HEK293 (cell line): ENCODE measurements around the gene MESD.

Source experiments
- CTCF ChIA-PET: fragments of 350-600 bp; formaldehyde crosslinking; extraction: SDS; loops from one replicate; lab custom pipeline; 2021; ENCODE audit warnings: antibody characterized with exemption; lab: Yijun Ruan, JAX
- POLR2A ChIA-PET: fragments of 300-600 bp; formaldehyde crosslinking; extraction: SDS; loops from one replicate; lab custom pipeline; 2020; ENCODE audit warnings: antibody characterized with exemption, inconsistent platforms; lab: Yijun Ruan, JAX
- H3K27ac ChIP-seq: fragments of 200-500 bp; sonication (Bioruptor generic); 2 replicates; pipeline ENCODE4 v1.5.1; 2014; ENCODE audit warnings: low read depth, low read length, control low read depth, inconsistent platforms; ENCODE audit errors: extremely low read depth
- H3K36me3 ChIP-seq, 2 experiments: fragments of 200-500 bp in 1 of 2; sonication (Bioruptor generic) in 1 of 2; 1 replicate in 1 of 2; 2 replicates in 1 of 2; pipeline ENCODE4 v1.5.1; 2014 to 2017; ENCODE audit warnings: inconsistent platforms in 2 of 2, low read length in 2 of 2; ENCODE audit not compliant: control insufficient read depth in 2 of 2, insufficient read depth in 1 of 2
- H3K4me1 ChIP-seq: fragments of 200-500 bp; sonication (Bioruptor generic); 2 replicates; pipeline ENCODE4 v1.5.1; 2014; ENCODE audit warnings: mild to moderate bottlenecking, low read length, inconsistent platforms; ENCODE audit not compliant: control insufficient read depth, insufficient read depth
- H3K4me3 ChIP-seq: 2 replicates; pipeline ENCODE4 v1.5.1; 2011; ENCODE audit warnings: low read depth, mild to moderate bottlenecking, control low read depth, low read length, moderate library complexity
- H3K9me3 ChIP-seq: fragments of 200-500 bp; sonication (Bioruptor generic); 2 replicates; pipeline ENCODE4 v1.5.1; 2014; ENCODE audit warnings: low read depth, low read length, inconsistent platforms; ENCODE audit not compliant: control insufficient read depth, insufficient read depth
- KLF1 ChIP-seq: fragments of 450-650 bp; formaldehyde crosslinking; IDR thresholded peaks from 2 replicates; pipeline ENCODE4 v1.5.1; 2016; ENCODE audit warnings: missing biosample characterization, missing genetic modification characterization
- KLF16 ChIP-seq: fragments of 450-650 bp; formaldehyde crosslinking; IDR thresholded peaks from 2 replicates; pipeline ENCODE4 v1.5.1; 2017; ENCODE audit warnings: missing biosample characterization, missing genetic modification characterization
- SP2 ChIP-seq: fragments of 450-650 bp; formaldehyde crosslinking; IDR thresholded peaks from 2 replicates; pipeline ENCODE4 v1.5.1; 2016; ENCODE audit warnings: missing biosample characterization, missing genetic modification characterization
- SP7 ChIP-seq: fragments of 450-650 bp; formaldehyde crosslinking; IDR thresholded peaks from 2 replicates; pipeline ENCODE4 v1.5.1; 2016; ENCODE audit warnings: missing biosample characterization, missing genetic modification characterization
- TRIM28 ChIP-seq: IDR thresholded peaks from 2 replicates; pipeline ENCODE4 v1.6.1; 2011; ENCODE audit warnings: low read length, control low read depth, borderline replicate concordance
- ZBTB8A ChIP-seq: fragments of 450-650 bp; formaldehyde crosslinking; IDR thresholded peaks from 2 replicates; pipeline ENCODE4 v1.5.1; 2016; ENCODE audit warnings: missing biosample characterization, missing genetic modification characterization
- ZEB2 ChIP-seq: fragments of 450-650 bp; formaldehyde crosslinking; IDR thresholded peaks from 2 replicates; pipeline ENCODE4 v1.5.1; 2016; ENCODE audit warnings: missing biosample characterization, missing genetic modification characterization
- ZFHX2 ChIP-seq: fragments of 450-650 bp; formaldehyde crosslinking; conservative IDR thresholded peaks from 2 replicates; pipeline ENCODE4 v1.5.1; 2016; ENCODE audit warnings: missing biosample characterization, missing genetic modification characterization
- ZNF121 ChIP-seq: fragments of 450-650 bp; formaldehyde crosslinking; IDR thresholded peaks from 2 replicates; pipeline ENCODE4 v1.5.1; 2016; ENCODE audit warnings: missing biosample characterization, missing genetic modification characterization
- ZNF184 ChIP-seq: fragments of 450-650 bp; IDR thresholded peaks from 2 replicates; pipeline ENCODE4 v1.5.1; 2018; ENCODE audit warnings: missing biosample characterization, mild to moderate bottlenecking, missing genetic modification characterization
- ZNF2 ChIP-seq: fragments of 450-650 bp; formaldehyde crosslinking; IDR thresholded peaks from 2 replicates; pipeline ENCODE4 v1.5.1; 2016; ENCODE audit warnings: missing biosample characterization, missing genetic modification characterization
- ZNF223 ChIP-seq: fragments of 450-650 bp; formaldehyde crosslinking; IDR thresholded peaks from 2 replicates; pipeline ENCODE4 v1.5.1; 2016; ENCODE audit warnings: missing biosample characterization, missing genetic modification characterization
- ZNF23 ChIP-seq: fragments of 450-650 bp; formaldehyde crosslinking; IDR thresholded peaks from 2 replicates; pipeline ENCODE4 v1.5.1; 2016; ENCODE audit warnings: missing biosample characterization, missing genetic modification characterization, borderline replicate concordance
- ZNF423 ChIP-seq: fragments of 450-650 bp; formaldehyde crosslinking; IDR thresholded peaks from 2 replicates; pipeline ENCODE4 v1.5.1; 2016; ENCODE audit warnings: missing biosample characterization, missing genetic modification characterization
- ZNF501 ChIP-seq: fragments of 450-650 bp; formaldehyde crosslinking; IDR thresholded peaks from 2 replicates; pipeline ENCODE4 v1.5.1; 2016; ENCODE audit warnings: missing biosample characterization, missing genetic modification characterization
- ZNF548 ChIP-seq: fragments of 450-650 bp; formaldehyde crosslinking; IDR thresholded peaks from 2 replicates; pipeline ENCODE4 v1.5.1; 2016; ENCODE audit warnings: missing biosample characterization, missing genetic modification characterization
- ZNF660 ChIP-seq: fragments of 450-650 bp; IDR thresholded peaks from 2 replicates; pipeline ENCODE4 v1.5.1; 2018; ENCODE audit warnings: missing biosample characterization, mild to moderate bottlenecking, missing genetic modification characterization
- ZNF830 ChIP-seq: fragments of 450-650 bp; IDR thresholded peaks from 2 replicates; pipeline ENCODE4 v1.5.0; 2018; ENCODE audit warnings: missing biosample characterization, missing genetic modification characterization, low read depth, mild to moderate bottlenecking, moderate library complexity
- ZSCAN30 ChIP-seq: fragments of 450-650 bp; IDR thresholded peaks from 2 replicates; pipeline ENCODE4 v1.5.1; 2018; ENCODE audit warnings: missing biosample characterization, mild to moderate bottlenecking, missing genetic modification characterization, moderate library complexity
- TF ChIP-seq, protein P1 (sequence below): fragments of 450-650 bp; formaldehyde crosslinking; IDR thresholded peaks from 2 replicates; pipeline ENCODE4 v1.5.1; 2017; ENCODE audit warnings: missing biosample characterization, missing genetic modification characterization
- TF ChIP-seq, protein P2 (sequence below): fragments of 450-650 bp; formaldehyde crosslinking; IDR thresholded peaks from 2 replicates; pipeline ENCODE4 v1.5.1; 2016; ENCODE audit warnings: missing biosample characterization, missing genetic modification characterization
- TF ChIP-seq, protein P3 (sequence below): fragments of 450-650 bp; formaldehyde crosslinking; IDR thresholded peaks from 2 replicates; pipeline ENCODE4 v1.5.1; 2016; ENCODE audit warnings: missing biosample characterization, missing genetic modification characterization, borderline replicate concordance
- TF ChIP-seq, protein P4 (sequence below): fragments of 450-650 bp; formaldehyde crosslinking; IDR thresholded peaks from 2 replicates; pipeline ENCODE4 v1.5.1; 2016; ENCODE audit warnings: missing biosample characterization, missing genetic modification characterization
- TF ChIP-seq, protein P5 (sequence below): fragments of 450-650 bp; formaldehyde crosslinking; IDR thresholded peaks from 2 replicates; pipeline ENCODE4 v1.5.1; 2017; ENCODE audit warnings: missing biosample characterization, missing genetic modification characterization

The MESD gene

DNA sequence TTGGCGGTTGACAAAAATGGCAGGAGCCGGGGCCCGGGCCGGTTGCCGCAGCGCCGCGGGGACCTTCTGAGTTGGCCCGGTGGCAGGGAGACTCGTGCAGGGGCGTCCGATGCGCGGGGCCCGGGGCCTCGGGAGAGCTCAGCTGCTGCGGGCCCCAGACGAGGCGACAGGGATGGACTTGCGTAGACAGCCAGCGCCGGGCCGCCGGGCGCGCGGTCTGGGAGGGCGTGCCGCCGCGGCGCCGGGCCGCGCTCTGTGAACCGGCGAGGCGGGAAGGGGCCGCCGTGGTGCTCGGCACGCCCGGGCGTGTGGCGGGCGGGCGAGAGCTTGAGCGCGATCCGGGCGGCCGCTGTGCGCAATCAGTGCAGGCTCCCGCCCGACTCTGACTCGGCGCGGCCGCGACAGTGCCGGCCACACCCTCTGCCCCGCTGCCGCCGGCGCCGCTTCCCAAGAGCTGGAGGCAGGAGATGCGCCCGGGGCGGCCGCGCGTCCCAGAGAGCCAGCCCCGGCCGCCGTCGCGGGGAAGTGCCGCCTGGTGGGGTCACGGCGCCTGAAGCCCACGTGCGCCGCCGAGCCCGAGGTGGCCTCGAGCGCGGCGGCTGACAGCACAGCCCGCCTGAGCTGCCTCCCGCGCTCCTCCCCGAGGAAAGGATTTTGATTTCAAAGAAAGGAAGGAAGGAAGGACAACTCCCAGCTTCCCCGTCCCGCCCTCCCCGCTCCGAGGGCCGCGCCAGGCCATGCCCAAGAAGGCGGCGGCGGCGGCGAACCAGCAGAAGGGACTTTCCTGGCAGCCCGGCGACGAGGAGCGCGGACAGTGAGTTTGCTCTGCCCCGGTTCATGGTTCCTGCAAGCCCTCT lies 11.8 kb upstream of the MESD start (continued):
- TF ChIP-seq KLF16 (tag by site-specific recombination), result no peak

DNA sequence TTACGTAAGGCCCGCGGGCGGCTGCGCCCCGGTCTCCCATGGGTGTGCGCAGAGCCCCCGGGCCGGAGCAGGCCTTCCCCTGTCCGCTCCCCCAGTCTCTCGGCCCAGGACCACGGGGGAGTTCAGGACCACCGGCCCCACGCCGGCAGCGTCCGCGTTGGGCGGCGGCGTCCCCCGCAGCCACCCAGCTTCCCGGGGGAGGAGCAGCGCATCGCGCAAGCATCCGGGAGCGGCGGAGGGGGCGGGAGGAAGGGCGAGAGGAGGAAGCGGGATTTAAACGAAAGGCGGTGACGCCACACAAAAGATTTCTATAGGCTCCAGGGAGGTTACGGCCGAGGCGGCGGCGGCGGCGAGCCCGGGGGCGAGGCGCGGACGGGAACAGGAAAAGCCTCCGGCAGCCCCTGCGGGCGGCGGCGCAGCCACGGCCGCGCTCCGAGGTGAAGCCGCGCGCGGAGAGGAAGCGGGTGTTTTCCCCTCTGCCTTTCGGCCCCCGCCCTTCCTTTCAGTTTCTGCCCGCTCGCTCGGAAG lies 11.1 kb upstream of the MESD start, which contains the start of gene TLNRD1:
Gene TLNRD1 (plus strand): TSS at position 300 of the 528 bp plus-strand sequence. CDS start 1,349 bp downstream, outside the sequence.
- no peaks in the 10 kb centered on the region for H3K9me3 ChIP-seq
- peak within 1 kb of the TSS; percentile 78 for H3K4me3 ChIP-seq
- CTCF ChIA-PET, result interaction anchor here (0.5 to 4.7 kb wide), 4 partner anchors 33 to 265 kb away, joined by 3 to 31 read pairs (median 3); no protein-coding TSS in a partner anchor
- peak within 1 kb of the TSS; percentile 94 for H3K27ac ChIP-seq
- peaks cover 3 to 9% of the 10 kb centered on the region in 2 experiments; a peak in 2 of 3 replicates for H3K36me3 ChIP-seq
- POLR2A ChIA-PET, result interaction anchor here (0.6 to 2.2 kb wide), 15 partner anchors 10 to 1568 kb away, joined by 3 to 22 read pairs (median 4); partner anchors contain the start of genes CEMIP and STARD5
- H3K4me1 ChIP-seq, result peaks cover 7% of the 10 kb centered on the region
- TF ChIP-seq ZNF423 (tag by site-specific recombination) (peak; percentile 68; the same call in 1 of the 2 replicates), ZNF830 (tag by site-specific recombination) (no peak), KLF1 (tag by site-specific recombination) (0 out of 2 replicates have a peak, but pooled peaks have one; percentile 13), SP7 (tag by site-specific recombination) (peak; percentile 43; the same call in 1 of the 2 replicates), ZNF184 (no peak), TRIM28 (no peak), ZNF501 (peak; percentile 72; the same call in 1 of the 2 replicates), ZFHX2 (tag by site-specific recombination) (peak; percentile 87), ZNF660 (tag by site-specific recombination) (0 out of 2 replicates have a peak, but pooled peaks have one; percentile 18), ZNF23 (tag by site-specific recombination) (no peak), ZSCAN30 (tag by site-specific recombination) (peak; percentile 12; the same call in 1 of the 2 replicates), ZNF121 (tag by site-specific recombination) (no peak), ZNF223 (tag by site-specific recombination) (no peak), ZNF548 (tag by site-specific recombination) (no peak), ZBTB8A (tag by site-specific recombination) (peak; percentile 46; the same call in 1 of the 2 replicates), SP2 (peak; percentile 91), ZNF2 (tag by site-specific recombination) (0 out of 2 replicates have a peak, but pooled peaks have one; percentile 27), ZEB2 (tag by site-specific recombination) (peak; percentile 57; the same call in 1 of the 2 replicates)
- TF ChIP-seq, protein P1, sequence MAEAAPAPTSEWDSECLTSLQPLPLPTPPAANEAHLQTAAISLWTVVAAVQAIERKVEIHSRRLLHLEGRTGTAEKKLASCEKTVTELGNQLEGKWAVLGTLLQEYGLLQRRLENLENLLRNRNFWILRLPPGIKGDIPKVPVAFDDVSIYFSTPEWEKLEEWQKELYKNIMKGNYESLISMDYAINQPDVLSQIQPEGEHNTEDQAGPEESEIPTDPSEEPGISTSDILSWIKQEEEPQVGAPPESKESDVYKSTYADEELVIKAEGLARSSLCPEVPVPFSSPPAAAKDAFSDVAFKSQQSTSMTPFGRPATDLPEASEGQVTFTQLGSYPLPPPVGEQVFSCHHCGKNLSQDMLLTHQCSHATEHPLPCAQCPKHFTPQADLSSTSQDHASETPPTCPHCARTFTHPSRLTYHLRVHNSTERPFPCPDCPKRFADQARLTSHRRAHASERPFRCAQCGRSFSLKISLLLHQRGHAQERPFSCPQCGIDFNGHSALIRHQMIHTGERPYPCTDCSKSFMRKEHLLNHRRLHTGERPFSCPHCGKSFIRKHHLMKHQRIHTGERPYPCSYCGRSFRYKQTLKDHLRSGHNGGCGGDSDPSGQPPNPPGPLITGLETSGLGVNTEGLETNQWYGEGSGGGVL, result peak; percentile 99
- TF ChIP-seq, protein P2, sequence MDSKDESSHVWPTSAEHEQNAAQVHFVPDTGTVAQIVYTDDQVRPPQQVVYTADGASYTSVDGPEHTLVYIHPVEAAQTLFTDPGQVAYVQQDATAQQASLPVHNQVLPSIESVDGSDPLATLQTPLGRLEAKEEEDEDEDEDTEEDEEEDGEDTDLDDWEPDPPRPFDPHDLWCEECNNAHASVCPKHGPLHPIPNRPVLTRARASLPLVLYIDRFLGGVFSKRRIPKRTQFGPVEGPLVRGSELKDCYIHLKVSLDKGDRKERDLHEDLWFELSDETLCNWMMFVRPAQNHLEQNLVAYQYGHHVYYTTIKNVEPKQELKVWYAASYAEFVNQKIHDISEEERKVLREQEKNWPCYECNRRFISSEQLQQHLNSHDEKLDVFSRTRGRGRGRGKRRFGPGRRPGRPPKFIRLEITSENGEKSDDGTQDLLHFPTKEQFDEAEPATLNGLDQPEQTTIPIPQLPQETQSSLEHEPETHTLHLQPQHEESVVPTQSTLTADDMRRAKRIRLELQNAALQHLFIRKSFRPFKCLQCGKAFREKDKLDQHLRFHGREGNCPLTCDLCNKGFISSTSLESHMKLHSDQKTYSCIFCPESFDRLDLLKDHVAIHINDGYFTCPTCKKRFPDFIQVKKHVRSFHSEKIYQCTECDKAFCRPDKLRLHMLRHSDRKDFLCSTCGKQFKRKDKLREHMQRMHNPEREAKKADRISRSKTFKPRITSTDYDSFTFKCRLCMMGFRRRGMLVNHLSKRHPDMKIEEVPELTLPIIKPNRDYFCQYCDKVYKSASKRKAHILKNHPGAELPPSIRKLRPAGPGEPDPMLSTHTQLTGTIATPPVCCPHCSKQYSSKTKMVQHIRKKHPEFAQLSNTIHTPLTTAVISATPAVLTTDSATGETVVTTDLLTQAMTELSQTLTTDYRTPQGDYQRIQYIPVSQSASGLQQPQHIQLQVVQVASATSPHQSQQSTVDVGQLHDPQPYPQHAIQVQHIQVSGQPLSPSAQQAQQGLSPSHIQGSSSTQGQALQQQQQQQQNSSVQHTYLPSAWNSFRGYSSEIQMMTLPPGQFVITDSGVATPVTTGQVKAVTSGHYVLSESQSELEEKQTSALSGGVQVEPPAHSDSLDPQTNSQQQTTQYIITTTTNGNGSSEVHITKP (tag by site-specific recombination), result 0 out of 2 replicates have a peak, but pooled peaks have one; percentile 16
- TF ChIP-seq, protein P3, sequence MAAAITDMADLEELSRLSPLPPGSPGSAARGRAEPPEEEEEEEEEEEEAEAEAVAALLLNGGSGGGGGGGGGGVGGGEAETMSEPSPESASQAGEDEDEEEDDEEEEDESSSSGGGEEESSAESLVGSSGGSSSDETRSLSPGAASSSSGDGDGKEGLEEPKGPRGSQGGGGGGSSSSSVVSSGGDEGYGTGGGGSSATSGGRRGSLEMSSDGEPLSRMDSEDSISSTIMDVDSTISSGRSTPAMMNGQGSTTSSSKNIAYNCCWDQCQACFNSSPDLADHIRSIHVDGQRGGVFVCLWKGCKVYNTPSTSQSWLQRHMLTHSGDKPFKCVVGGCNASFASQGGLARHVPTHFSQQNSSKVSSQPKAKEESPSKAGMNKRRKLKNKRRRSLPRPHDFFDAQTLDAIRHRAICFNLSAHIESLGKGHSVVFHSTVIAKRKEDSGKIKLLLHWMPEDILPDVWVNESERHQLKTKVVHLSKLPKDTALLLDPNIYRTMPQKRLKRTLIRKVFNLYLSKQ, result no peak
- TF ChIP-seq, protein P4, sequence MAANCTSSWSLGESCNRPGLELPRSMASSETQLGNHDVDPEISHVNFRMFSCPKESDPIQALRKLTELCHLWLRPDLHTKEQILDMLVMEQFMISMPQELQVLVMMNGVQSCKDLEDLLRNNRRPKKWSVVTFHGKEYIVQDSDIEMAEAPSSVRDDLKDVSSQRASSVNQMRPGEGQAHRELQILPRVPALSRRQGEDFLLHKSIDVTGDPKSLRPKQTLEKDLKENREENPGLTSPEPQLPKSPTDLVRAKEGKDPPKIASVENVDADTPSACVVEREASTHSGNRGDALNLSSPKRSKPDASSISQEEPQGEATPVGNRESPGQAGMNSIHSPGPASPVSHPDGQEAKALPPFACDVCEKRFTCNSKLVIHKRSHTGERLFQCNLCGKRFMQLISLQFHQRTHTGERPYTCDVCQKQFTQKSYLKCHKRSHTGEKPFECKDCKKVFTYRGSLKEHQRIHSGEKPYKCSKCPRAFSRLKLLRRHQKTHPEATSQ (tag by site-specific recombination), result peak; percentile 62; the same call in 1 of the 2 replicates
- TF ChIP-seq, protein P5, sequence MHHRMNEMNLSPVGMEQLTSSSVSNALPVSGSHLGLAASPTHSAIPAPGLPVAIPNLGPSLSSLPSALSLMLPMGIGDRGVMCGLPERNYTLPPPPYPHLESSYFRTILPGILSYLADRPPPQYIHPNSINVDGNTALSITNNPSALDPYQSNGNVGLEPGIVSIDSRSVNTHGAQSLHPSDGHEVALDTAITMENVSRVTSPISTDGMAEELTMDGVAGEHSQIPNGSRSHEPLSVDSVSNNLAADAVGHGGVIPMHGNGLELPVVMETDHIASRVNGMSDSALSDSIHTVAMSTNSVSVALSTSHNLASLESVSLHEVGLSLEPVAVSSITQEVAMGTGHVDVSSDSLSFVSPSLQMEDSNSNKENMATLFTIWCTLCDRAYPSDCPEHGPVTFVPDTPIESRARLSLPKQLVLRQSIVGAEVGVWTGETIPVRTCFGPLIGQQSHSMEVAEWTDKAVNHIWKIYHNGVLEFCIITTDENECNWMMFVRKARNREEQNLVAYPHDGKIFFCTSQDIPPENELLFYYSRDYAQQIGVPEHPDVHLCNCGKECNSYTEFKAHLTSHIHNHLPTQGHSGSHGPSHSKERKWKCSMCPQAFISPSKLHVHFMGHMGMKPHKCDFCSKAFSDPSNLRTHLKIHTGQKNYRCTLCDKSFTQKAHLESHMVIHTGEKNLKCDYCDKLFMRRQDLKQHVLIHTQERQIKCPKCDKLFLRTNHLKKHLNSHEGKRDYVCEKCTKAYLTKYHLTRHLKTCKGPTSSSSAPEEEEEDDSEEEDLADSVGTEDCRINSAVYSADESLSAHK (tag by site-specific recombination), result no peak
